Small intestine (tissue), 7 donors: ENCODE data around the gene TSPAN10. TPM values are rescaled to one million over a fixed set of nuclear protein-coding genes. Genes with fewer than 3 reads are reported as not detected.

Source experiments
- DNase-seq, 2 donors: peaks; one replicate each; pipeline versions ENCODE4 v3.0.0 to v3.0.0-alpha.2; 2013
- FAIRE-seq: peaks from 2 replicates; lab custom pipeline; 2012; peaks lifted over from hg19 to GRCh38; lab: Jason Lieb, UNC
- H3K27ac ChIP-seq, 3 donors: one replicate each; pipeline ENCODE4 v1.5.1; 2013; ENCODE audit warnings: low read length in 2 of 3, mild to moderate bottlenecking in 2 of 3, control low read depth in 1 of 3, inconsistent platforms in 1 of 3, low read depth in 1 of 3, moderate library complexity in 1 of 3
- H3K27me3 ChIP-seq, 3 donors: one replicate each; pipeline ENCODE4 v1.6.1; 2013; ENCODE audit warnings: low read length in 3 of 3, inconsistent platforms in 1 of 3; ENCODE audit not compliant: control insufficient read depth in 3 of 3, insufficient read depth in 3 of 3
- H3K36me3 ChIP-seq, 3 donors: one replicate each; pipeline ENCODE4 v1.6.1; 2013; ENCODE audit warnings: low read length in 3 of 3, inconsistent platforms in 1 of 3, low read depth in 1 of 3, mild to moderate bottlenecking in 1 of 3, moderate library complexity in 1 of 3; ENCODE audit not compliant: control insufficient read depth in 3 of 3, insufficient read depth in 2 of 3
- H3K4me1 ChIP-seq, 3 donors: one replicate each; pipeline ENCODE4 v1.6.1; 2013; ENCODE audit warnings: low read length in 2 of 3, inconsistent platforms in 1 of 3, low read depth in 1 of 3, mild to moderate bottlenecking in 1 of 3, moderate library complexity in 1 of 3; ENCODE audit not compliant: control insufficient read depth in 3 of 3, insufficient read depth in 2 of 3
- H3K4me3 ChIP-seq, 3 donors: one replicate each; pipeline ENCODE4 v1.5.1; 2013; ENCODE audit warnings: low read length in 3 of 3, control low read depth in 1 of 3, inconsistent platforms in 1 of 3, low read depth in 1 of 3, mild to moderate bottlenecking in 1 of 3, moderate library complexity in 1 of 3
- H3K9me3 ChIP-seq, 2 donors: one replicate each; pipeline ENCODE4 v1.6.1; 2013; ENCODE audit warnings: low read depth in 1 of 2, low read length in 1 of 2; ENCODE audit not compliant: control insufficient read depth in 2 of 2, insufficient read depth in 1 of 2
- WGBS, 3 donors: extraction: QIAGEN DNeasy Blood & Tissue Kit; methylation state at CpG; one replicate each; pipeline ENCODE4 v1.1.7; 2013; 5-methylcytosine and 5-hydroxymethylcytosine counted together
- polyA plus RNA-seq, 4 donors: library from polyadenylated mRNA; stranded (reverse) in 3 of 4; unstranded in 1 of 4; fragments of 200-250 nt in 3 of 4; fragments of 120-200 nt in 1 of 4; gene quantifications; one replicate each; pipeline versions ENCODE4 v1.2.1 to v1.2.3, GENCODE V29; 2013
- donor health status: healthy with polysubstance abuse.
- donor health status: control.
- donor health status: control.
- donor health status: Bipolar disorder and iron deficiency.
- donor health status: healthy.

TSPAN10 gene
- polyA plus RNA-seq, 4 donors: 0.40 to 1.1 TPM; not detected in 2

DNA sequence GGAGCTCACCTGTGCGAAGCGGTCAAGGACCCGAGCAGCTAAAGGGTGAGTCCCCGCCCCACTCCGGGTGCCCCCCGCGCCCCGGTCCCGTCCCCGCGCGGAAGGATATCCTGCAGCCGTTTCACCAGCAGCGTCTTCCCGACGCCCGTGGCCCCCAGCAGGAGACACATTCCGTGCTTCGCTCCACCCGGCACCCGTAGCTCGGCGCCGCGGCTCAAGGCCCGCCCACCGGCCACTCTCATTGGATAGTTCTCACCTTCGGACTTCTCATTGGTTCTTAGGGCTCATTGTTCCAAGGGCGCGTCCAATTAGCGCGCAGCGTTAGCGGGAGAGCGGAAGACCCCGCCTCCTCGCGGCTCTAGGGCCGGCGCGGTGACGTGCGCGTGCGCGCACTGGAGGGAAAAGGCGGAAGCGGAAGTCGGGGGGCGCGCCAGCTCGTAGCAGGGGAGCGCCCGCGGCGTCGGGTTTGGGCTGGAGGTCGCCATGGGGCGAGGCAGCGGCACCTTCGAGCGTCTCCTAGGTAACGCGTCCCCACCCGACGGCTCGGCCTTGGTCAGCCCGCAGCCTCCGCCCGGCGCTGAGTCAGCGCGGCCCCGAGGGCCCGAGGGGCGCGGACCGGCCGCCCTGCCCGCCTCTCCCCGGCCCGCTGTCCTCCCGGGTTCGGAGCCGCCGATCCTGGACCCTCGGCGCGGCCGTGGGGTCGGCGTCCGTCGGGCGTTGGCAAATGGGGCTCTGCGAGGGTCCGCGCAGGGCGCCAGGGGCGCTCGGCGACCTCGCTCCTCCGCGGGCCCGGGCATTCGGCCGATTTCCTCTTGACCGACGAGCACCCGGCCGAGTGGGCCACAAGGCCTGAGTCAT, 46.8 kb downstream of the TSPAN10 start, which contains the start of the genes ARL16 and HGS:
Gene ARL16, minus strand, starts transcription at position 214 of the 858 bp plus-strand sequence. Its CDS starts 44 bp downstream, at position 170.
Gene HGS, plus strand, starts transcription at position 428 of the 858 bp plus-strand sequence. Its CDS starts 56 bp downstream, at position 484.
- Histone ChIP-seq H3K27me3 (no peaks in the 10 kb centered on the region), H3K9me3 (no peaks in the 10 kb centered on the region), H3K36me3 (peaks cover 1 to 65% (median 10%) of the 10 kb centered on the region in 3 donors), H3K4me1 (peaks cover 0 to 13% (median 4%) of the 10 kb centered on the region in 3 donors), H3K4me3 (peak within 1 kb of the TSS; percentile 95 to 98 (median 97)), H3K27ac (peak within 1 kb of the TSS; percentile 62 to 82 (median 75))
- 0 to 1% (median 1%) methylated on average over 85 to 112 of the region's 112 CpGs for WGBS, 3 donors
- FAIRE-seq (no peak), DNase-seq (peak; percentile 99 to 100)

DNA sequence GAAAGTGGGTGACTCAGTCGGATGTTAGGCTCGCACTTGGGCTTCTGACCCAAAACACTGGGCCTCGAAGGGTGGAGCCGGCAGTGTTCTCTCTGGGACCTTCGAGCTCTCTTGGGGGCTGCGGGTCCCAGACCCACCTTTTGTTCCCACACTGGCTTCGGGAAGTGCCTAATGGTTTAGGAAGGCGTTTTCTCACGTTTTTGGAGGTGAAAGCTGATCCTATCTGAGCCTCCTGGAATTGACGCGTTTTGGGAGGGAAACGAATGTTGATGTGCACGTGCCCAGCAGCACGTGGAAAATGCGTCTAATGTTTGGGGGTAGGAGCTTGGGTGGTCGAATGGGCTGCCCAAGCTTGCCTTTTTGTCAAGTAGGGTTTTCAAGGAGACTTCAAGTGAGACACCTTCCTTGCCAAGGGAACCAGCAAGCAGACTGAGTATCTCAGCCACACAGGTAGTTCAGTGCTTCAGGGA, 47.5 kb downstream of the TSPAN10 start:
- 1 to 2% (median 1%) methylated on average over 16 of the region's 16 CpGs for WGBS, 3 donors
- peaks cover 0 to 13% (median 4%) of the 10 kb centered on the region in 3 donors for H3K4me1 ChIP-seq
- FAIRE-seq (no peak), DNase-seq (peak; percentile 12 to 30)
- H3K36me3 ChIP-seq: peaks cover 3 to 71% (median 14%) of the 10 kb centered on the region in 3 donors
- H3K27ac ChIP-seq: peak overlapping the region in 2 of 3 donors; percentile 75 to 82
- H3K27me3 ChIP-seq: no peaks in the 10 kb centered on the region
- peak overlapping the region; percentile 95 to 98 (median 97) for H3K4me3 ChIP-seq
- H3K9me3 ChIP-seq: no peaks in the 10 kb centered on the region

DNA sequence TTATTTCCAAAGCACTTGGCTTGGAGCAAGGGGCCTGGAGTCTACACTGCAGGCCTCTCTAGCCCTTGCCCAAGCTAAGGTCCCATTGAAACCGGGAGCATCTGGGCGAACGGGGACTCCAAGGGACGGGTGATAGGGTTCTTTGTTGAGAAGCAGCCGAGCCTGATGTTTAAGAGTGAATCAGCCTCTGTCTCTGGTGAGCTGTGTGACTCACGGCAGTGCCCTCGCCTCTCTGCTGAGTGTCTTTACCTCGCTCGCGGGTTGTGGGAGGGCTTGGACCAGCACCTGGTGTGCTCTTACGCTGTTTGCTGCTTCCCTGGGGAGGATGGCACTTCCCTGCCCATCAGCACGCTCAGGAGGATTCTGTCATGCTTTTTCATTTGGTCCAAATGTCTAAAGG, 48.1 kb downstream of the TSPAN10 start:
- DNase-seq (no peak), FAIRE-seq (no peak)
- H3K4me3 ChIP-seq: peak overlapping the region in 2 of 3 donors; percentile 95 to 97
- no peaks in the 10 kb centered on the region for H3K27me3 ChIP-seq
- no peaks in the 10 kb centered on the region for H3K9me3 ChIP-seq
- 53 to 69% (median 60%) methylated on average over 12 of the region's 12 CpGs for WGBS, 3 donors
- no peak overlapping the region for H3K27ac ChIP-seq
- peaks cover 3 to 73% (median 15%) of the 10 kb centered on the region in 3 donors for H3K36me3 ChIP-seq
- peaks cover 0 to 13% (median 4%) of the 10 kb centered on the region in 3 donors for H3K4me1 ChIP-seq

DNA sequence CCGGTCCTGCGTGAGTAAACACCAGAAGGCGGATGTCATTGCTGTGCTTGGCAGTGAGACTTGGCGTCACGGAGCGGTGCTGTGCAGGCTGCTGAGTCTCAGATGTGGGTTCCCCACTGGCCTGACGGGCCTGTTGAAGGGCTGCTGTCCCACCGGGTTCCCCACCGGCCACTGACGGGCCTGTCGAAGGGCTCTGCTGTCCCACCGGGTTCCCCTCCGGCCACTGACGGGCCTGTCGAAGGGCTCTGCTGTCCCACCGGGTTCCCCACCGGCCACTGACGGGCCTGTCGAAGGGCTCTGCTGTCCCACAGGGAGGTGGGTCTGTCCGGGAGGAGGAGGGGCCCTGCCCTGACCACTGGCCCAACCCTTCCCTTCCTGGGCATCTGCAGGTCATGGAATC, 49.6 kb downstream of the TSPAN10 start:
- Histone ChIP-seq H3K4me1 (peaks cover 0 to 13% (median 4%) of the 10 kb centered on the region in 3 donors), H3K36me3 (peaks cover 3 to 76% (median 19%) of the 10 kb centered on the region in 3 donors), H3K27me3 (no peaks in the 10 kb centered on the region), H3K27ac (no peak overlapping the region), H3K4me3 (no peak overlapping the region), H3K9me3 (no peaks in the 10 kb centered on the region)
- FAIRE-seq: no peak
- DNase-seq: no peak
- 88 to 95% (median 95%) methylated on average over 18 to 20 of the region's 20 CpGs for WGBS, 3 donors

DNA sequence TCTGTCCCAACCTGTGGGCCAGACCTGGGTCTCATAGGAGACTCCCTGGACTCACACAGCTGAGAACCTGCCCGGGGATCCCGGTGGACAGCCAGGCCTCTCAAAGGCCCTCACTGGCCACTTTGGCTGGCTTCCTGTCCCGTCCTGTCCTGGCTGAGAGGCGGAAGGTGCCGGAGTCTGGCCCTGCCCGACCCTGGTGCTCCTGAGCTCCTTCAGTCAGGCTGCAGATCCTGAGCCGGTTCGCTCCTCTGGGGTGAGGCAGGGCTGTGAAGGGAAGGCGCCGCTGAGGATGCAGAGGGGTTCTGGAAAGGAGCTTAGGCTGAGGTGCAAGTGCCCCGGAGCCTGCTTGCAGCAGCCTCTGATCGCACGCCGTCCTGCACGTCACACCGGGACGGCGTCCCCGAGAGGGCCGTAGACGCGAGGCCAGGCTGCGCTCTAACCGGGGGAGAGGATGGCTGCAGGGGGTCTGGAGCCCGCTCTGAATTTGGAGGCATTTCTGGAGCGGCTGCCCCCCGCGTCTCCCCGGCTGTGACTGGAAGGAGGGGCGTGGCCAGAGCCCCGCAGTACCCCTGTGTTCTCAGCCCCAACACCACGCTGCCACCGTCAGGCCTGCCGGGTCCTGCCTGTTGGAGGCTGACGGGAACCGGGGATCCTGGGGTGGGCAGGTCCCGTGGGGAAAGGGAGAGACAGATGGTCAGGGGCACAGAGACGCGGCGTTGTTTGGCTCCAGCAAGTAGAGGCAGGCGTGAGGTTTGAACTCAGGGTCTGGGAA, 51.0 kb downstream of the TSPAN10 start:
- Histone ChIP-seq H3K27me3 (no peaks in the 10 kb centered on the region), H3K27ac (no peak overlapping the region), H3K4me3 (no peak overlapping the region), H3K36me3 (peaks cover 3 to 85% (median 22%) of the 10 kb centered on the region in 3 donors), H3K9me3 (no peaks in the 10 kb centered on the region), H3K4me1 (peaks cover 0 to 13% (median 0%) of the 10 kb centered on the region in 3 donors)
- WGBS, 3 donors: 93 to 96% (median 94%) methylated on average over 38 to 41 of the region's 41 CpGs
- no peak for DNase-seq
- no peak for FAIRE-seq

DNA sequence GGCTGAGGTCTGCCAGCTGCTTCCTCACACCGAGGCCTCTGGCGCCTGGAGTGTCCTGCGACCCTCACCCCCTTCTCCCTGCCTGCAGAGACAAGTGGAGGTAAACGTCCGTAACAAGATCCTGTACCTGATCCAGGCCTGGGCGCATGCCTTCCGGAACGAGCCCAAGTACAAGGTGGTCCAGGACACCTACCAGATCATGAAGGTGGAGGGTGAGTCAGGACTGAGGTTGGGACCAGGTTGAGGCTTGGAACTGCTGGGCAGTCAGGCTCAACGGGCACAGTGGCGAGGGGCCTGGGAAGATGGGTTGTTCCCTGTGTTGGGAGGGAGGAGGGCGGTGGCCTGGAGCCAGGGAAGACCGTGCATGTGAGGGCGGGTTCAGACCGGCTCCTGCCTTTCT, 51.6 kb downstream of the TSPAN10 start:
- DNase-seq (no peak), FAIRE-seq (no peak)
- H3K27me3 ChIP-seq: no peaks in the 10 kb centered on the region
- no peak overlapping the region for H3K27ac ChIP-seq
- peaks cover 0 to 13% (median 0%) of the 10 kb centered on the region in 3 donors for H3K4me1 ChIP-seq
- H3K9me3 ChIP-seq: no peaks in the 10 kb centered on the region
- peaks cover 5 to 91% (median 23%) of the 10 kb centered on the region in 3 donors for H3K36me3 ChIP-seq
- no peak overlapping the region for H3K4me3 ChIP-seq
- WGBS, 3 donors: 92 to 94% (median 92%) methylated on average over 14 of the region's 14 CpGs

DNA sequence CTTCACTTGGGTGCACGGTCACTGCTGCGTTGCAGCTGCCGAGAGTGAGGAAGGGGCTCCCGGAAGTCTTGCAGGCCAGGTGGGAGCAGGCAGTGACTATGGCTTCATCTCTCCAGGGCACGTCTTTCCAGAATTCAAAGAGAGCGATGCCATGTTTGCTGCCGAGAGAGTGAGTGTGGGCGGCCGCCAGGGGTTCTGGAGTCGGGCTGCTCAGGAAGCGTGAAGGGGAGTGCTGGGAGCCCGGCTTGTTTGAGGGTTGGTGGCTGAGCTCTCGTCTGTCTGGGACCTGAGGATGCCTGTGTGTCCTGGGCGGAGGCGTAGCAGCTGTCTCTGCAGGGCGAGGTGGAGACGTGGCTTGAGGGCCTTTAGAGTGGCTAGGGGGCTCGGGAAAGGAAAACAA, 53.1 kb downstream of the TSPAN10 start:
- Histone ChIP-seq H3K36me3 (peaks cover 6 to 99% (median 33%) of the 10 kb centered on the region in 3 donors), H3K4me1 (peaks cover 0 to 6% (median 0%) of the 10 kb centered on the region in 3 donors), H3K27ac (no peak overlapping the region), H3K4me3 (no peak overlapping the region), H3K27me3 (no peaks in the 10 kb centered on the region), H3K9me3 (no peaks in the 10 kb centered on the region)
- 90 to 94% (median 92%) methylated on average over 18 of the region's 18 CpGs for WGBS, 3 donors
- FAIRE-seq (no peak), DNase-seq (no peak)

DNA sequence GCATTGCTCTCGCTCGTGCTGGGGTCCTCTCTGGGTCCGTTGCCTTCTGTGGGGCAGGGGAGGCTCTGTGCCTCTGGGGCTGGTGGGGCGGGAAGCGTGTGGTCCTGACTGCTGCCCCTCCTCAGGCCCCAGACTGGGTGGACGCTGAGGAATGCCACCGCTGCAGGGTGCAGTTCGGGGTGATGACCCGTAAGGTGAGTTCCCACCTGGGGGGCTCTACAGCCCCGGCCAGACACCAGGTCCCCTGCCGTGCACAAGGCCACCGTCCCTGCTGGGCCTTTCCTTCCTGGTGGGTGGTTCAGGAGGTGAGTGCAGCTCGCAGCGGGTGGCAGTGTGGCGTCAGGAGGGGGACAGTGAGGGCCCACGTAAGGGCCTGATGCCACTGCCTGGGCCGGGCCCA, 53.6 kb downstream of the TSPAN10 start:
- no peak for FAIRE-seq
- no peak for DNase-seq

More for the DNA sequence above, 53.6 kb downstream of the TSPAN10 start:
- Histone ChIP-seq H3K27ac (no peak overlapping the region), H3K36me3 (peaks cover 7 to 99% (median 36%) of the 10 kb centered on the region in 3 donors), H3K27me3 (no peaks in the 10 kb centered on the region), H3K4me3 (no peak overlapping the region), H3K4me1 (peaks cover 0 to under 1% (median 0%) of the 10 kb centered on the region in 3 donors), H3K9me3 (no peaks in the 10 kb centered on the region)
- 90 to 94% (median 93%) methylated on average over 13 to 17 of the region's 17 CpGs for WGBS, 3 donors
